Measurements from ENCODE around the gene ESPNL.

DNA sequence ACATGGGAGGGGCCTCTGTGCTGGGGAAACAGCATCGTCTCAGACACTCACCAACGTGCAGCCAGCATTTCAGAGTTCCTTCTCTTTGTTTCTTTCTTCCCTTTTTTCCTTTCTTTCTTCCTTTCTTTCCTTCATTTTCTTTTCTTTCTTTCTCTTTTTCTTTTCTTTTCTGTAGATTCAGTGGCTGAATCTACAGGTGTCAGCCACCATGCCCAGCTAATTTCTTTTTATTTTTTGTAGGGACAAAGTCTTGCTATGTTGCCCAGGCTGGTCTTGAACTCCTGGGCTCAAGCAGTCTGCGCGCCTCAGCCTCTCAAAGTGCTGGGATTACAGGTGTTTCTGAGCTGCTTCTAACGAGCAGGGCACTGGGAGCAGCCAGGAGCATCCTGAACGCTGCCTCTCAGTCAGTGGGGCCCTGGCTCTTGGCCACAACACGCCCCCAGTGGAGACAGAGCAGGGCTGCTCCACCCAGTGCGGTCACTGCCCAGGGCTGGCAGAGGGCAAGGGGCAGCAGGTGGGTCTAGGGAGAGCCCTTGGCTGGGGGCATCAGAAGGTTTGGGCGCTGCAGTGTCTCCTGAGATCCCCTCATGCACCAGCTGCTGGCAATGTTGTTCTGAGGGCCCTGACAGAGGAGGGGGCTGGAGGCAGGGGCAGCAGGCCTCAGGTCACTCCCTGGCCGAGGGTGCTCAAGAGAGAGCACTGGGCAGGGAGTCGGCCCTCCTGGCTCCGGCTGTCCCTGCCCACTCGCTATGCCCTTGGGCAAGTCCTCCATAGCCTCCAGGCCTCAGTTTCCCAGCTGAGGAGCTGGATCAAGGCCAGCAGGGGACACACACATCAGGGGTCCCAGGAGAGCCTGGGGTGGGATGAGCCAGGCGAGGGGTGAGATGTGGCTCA lies 33.6 kb downstream of the ESPNL start:
- TF ChIP-seq, protein P1, sequence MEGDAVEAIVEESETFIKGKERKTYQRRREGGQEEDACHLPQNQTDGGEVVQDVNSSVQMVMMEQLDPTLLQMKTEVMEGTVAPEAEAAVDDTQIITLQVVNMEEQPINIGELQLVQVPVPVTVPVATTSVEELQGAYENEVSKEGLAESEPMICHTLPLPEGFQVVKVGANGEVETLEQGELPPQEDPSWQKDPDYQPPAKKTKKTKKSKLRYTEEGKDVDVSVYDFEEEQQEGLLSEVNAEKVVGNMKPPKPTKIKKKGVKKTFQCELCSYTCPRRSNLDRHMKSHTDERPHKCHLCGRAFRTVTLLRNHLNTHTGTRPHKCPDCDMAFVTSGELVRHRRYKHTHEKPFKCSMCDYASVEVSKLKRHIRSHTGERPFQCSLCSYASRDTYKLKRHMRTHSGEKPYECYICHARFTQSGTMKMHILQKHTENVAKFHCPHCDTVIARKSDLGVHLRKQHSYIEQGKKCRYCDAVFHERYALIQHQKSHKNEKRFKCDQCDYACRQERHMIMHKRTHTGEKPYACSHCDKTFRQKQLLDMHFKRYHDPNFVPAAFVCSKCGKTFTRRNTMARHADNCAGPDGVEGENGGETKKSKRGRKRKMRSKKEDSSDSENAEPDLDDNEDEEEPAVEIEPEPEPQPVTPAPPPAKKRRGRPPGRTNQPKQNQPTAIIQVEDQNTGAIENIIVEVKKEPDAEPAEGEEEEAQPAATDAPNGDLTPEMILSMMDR (IDR thresholded peaks at IDR 0.05): no peak
- no peak for TF ChIP-seq POLR2A (IDR thresholded peaks at IDR 0.05)

Measured in tibial nerve (tissue), 3 donors.